GM21529 (cell line): ENCODE data around the gene NFATC1.

Experiments
- ATAC-seq: cut with Tn5 transposase; IDR thresholded peaks from one replicate; pipeline ENCODE4 v1.9.1; 2021; ENCODE audit not compliant: unreplicated experiment

Gene NFATC1

DNA sequence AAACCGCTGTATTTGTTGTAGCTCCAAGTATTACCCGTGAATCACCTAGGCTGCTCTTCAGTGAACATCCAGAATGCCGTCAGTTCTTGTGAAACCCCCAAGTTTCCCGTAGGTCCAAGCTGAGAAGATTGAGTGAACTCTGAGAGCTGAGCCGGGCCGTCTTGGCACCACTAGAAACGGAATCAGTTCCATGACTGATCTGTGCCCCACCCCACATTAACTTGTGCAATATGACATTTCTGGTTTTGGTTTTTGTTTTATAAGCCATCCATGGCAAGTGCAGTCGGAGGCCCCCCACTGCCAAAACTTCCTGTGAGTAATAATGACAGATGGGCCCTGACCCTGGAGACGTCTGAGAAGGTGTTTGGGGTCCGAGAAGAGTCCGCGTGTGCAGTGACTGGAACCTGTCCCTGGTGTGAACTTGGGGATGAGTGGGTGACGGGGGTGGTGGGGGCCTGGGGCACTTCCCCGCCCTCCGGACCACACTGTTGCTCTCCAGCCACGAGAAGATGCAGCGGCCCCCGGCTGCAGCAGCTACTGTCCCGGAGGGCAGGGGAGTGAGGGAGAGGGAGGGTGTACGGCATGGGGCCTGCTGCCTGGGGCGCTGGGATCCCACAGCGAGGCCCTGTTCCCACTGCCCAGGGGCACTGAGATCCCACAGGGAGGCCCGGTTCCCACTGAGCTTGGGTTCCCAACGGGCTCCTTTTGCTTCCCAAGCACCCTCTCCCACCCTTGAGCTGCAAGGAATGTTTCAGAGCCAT lies 26.5 kb downstream of the NFATC1 start:
- ATAC-seq: peak; percentile 87

DNA sequence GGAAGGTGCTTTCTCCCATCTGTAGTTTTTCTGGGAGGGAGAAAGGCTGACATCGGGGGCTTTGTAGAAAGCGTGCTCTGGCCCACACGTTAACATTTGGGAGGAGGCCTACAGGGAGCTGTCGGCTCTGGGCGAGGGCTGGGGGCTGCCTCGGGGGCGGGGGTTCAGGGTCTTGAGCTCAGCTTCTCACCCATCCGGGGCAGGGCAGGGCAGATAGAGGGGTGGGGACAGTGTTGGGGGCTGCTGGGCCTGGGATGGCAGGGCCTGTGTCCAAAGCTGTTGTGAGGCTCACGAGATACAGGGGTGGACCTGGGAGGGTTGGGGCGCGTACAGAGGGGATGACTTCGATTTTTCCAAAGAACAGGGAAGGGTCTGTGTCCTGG lies 27.0 kb downstream of the NFATC1 start:
- no peak for ATAC-seq

DNA sequence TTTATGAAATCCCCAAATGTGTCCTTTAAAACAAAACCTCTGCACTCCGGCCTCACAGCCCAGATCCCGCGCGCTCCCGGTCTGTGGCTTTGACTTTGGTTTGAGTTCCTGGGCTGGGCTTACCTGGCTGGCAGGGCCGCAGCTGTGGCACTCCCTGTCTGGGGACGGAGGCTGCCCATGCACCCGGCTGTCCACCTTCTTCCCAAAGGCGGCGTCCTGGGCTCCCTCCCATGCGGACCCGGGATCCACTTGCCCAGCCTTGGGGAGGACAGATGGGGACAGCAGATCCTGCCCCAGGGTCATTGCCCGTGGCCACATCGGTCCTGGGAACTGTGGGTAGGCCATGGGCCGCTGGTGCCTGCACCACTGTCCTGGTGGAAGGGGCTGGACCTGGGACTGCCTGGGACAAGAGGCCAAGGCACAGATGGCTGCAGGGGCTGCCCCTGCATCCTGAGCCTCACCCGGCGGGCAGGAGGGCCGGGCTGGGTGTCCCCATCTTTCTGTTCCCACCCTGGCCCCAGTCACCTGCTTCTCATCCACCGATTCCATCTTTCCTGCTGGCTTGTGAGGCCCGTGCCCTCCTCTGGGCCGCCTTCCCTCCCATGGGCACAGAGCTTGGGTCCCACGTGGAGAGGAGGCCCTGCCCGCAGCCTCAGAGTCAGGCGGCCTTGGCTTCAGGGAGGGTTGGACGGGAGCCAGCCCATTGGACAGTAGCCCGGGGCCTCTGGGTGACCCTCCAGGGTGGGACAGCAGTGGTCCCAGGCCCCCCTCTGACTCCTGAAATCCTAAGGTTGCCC lies 27.7 kb downstream of the NFATC1 start:
- ATAC-seq: no peak

DNA sequence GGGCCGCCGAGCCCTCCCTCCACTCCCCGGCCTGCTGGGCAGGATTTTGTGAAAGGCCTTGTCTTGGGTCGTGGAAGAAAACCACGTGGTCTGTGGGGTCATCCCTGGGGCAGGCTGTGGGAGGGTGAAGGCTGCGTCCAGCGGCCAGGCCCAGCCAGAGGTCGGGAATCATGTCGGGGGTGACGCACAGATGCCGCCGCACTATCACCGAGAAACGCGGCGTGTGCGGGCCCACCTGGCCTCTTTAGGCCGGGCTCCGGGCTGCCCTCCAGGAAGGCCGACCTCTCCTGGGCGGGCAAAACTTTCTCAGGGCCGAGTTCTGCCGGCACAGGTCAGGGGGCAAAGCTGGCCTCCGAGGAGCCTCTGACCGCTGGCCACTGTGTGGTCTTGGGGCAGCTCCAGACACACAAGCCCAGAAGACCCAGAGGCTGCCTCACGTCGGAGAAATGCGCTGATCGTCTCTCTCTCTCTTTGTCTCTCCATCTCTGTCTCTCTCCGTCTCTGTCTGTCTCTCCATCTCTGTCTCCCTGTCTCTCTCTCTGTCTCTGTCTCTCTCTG lies 28.4 kb downstream of the NFATC1 start:
- ATAC-seq: no peak

DNA sequence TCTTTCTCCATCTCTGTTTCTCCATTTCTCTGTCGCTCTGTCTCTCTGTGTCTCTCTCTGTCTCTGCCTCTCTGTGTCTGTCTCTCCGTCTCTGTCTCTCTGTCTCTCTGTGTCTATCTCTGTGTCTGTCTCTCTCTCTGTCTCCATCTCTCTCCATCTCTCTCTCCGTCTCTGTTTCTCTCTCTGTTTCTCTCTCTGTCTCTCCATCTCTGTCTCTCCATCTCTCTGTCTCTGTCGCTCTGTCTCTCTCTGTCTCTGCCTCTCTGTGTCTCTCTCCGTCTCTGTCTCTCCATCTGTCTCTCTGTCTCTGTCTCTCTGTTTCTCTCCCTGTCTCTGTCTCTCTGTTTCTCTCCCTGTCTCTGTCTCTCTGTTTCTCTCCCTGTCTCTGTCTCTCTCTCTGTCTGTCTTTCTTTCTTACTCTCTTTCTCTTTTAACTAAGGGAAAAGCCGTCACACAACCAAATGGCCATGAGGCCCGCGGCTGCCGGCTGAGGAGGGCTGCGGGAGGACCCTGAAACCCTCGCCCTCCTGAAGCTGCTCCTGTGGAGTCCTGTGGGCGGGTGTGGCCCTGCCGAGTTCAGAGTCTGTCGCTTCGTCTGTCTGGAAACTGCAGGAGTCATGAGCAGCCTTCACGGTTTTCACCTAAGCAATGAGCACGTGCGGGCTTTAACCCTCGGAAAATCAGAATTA lies 29.3 kb downstream of the NFATC1 start:
- no peak for ATAC-seq

DNA sequence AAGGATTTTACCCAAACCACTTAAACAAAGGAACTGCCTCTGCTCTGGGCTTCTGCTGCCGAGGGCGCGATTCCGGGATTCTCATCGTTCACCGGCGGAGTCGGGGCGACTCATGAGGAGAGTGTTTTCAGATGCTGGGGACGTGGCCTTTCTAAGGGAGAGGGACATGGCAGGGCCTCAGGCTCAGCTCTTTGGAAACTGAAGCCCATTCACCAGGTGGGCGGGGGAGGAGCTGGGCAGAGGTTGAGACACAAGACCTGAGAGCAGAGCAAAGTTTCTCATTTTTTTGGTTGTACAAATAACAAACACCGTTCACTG lies 29.8 kb downstream of the NFATC1 start:
- ATAC-seq: no peak

DNA sequence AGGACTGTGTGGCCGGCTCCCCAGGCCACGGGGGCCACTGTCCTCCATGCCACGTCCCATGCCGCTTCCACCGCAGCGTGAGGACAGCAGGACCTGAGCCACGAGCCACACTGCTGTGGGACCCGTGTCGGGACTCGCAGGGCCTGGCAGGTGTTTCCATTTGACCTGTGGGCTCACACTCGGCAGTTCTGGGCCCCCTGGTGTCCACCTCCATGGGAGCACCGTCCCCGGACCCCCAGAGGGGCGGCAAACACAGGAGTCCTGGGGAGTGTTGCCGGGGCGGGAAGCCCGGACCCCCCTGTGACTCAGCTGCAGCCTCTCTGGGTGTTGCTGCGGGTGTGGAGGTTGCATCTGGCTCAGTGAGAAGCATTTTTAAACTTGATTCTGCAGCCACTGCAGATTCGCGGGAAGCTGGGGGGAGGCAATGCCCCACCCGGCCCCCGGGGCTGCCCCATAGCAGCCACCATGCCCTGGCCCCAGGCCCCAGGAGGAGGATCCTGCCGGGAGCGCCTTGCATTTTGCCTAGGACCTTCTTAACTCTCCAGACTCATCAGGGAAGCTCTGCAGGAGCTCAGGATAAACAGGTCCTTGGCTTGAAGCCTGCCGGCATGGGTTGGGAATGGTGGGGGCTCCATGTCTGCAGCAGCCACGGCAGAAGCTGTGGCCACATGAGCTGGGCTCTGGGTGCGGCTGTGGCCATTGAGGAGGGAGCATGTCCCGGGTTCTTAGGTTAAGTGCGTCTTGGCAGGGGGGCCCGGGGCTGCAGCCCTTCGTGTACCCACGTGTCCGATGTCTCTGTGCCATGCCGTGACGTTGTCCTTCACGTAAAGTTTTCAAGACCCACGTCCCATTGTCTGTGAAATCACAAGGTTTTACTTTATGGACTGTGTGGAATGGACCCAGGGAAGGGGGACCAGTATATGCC lies 30.9 kb downstream of the NFATC1 start:
- no peak for ATAC-seq

DNA sequence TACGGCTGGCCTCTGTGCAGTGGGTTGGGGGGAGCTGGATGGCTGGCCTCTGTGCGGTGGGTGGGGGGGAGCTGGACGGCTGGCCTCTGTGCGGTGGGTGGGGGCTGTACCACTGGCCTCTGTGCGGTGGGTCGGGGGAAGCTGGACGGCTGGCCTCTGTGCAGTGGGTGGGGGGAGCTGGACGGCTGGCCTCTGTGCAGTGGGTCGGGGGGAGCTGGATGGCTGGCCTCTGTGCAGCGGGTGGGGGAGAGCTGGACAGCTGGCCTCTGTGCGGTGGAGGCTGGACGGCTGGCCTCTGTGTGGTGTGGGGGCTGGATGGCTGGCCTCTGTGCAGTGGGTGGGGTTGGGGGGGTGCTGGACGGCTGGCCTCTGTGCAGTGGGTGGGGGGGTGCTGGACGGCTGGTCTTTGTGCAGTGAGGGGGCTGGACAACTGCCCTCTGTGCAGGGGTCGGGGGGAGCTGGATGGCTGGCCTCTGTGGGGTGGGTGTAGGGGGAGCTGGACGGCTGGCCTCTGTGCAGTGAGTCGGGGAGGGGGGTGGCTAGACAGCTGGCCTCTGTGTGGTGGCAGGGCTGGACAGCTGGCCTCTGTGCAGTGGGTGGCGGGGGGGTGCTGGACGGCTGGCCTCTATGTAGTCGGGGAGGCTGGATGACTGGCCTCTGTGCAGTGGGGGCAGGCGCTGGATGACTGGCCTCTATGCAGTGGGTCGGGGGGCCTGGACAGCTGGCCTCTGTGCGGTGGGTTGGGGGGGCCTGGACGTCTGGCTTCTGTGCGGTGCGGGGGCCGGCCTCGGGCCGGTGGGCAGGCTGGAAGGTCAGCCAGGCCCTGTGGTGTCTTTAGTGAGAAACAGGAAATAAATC lies 31.9 kb downstream of the NFATC1 start:
- no peak for ATAC-seq

DNA sequence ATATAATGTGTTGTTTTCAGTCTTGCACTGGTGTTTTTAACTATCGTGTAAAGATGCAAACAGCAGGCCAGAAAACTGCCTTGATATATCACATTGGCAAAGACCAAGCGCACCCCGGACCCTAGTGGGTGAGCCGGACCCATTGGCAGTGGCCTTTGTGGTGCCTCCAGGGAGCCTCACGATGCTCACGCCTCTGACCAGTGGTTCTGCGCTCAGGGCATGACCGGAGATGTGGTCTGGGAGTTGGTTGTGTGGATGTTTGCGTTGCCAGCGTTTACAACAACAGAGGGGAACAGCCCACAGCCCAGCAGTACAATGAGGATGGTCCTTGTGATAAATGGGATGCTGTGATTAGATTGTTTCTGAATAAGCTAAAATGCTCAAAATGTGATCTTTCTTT lies 32.6 kb downstream of the NFATC1 start:
- ATAC-seq: no peak

DNA sequence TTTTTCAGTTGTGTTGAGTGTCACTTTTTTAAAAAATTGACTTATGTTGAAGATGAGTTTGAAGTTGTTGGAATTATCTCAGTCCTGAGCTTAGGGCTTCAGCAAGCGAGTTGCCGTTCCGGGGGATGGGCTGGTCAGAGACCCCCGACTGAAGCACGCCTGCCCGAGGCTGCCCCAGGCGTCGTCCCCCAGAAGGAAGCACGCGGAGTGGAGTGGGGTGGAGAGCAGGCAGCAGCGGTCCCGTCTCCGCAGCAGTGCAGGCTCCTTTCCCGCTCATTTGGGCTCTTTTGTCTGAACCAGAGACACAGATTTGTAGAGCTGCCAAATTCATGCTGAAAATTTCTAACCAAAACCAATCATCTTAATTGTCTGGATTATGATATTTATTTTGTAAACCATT lies 33.7 kb downstream of the NFATC1 start:
- ATAC-seq: no peak

DNA sequence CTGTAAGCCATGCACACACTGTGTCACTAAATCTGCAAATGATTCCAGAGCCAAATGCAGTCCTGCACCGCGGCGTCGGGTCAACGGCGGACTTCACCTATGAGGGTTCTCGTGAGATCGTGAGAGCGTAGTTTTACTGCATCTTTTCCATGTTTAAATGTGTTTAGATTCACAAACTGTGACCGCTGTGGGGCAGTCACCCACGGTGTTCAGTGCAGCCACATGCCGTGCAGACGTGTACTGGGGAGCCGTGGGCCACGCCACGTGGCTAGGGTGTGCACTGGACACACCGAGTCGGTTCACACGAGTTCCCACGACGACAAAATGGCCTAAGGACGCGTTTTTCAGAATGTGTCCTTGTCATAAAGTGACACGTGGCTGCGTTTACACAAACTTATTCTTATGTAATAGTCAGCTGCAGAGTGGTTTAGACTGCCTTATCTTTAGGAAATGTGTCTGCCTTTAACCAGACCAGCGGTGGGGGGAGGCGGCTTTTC lies 34.1 kb downstream of the NFATC1 start:
- ATAC-seq: no peak

DNA sequence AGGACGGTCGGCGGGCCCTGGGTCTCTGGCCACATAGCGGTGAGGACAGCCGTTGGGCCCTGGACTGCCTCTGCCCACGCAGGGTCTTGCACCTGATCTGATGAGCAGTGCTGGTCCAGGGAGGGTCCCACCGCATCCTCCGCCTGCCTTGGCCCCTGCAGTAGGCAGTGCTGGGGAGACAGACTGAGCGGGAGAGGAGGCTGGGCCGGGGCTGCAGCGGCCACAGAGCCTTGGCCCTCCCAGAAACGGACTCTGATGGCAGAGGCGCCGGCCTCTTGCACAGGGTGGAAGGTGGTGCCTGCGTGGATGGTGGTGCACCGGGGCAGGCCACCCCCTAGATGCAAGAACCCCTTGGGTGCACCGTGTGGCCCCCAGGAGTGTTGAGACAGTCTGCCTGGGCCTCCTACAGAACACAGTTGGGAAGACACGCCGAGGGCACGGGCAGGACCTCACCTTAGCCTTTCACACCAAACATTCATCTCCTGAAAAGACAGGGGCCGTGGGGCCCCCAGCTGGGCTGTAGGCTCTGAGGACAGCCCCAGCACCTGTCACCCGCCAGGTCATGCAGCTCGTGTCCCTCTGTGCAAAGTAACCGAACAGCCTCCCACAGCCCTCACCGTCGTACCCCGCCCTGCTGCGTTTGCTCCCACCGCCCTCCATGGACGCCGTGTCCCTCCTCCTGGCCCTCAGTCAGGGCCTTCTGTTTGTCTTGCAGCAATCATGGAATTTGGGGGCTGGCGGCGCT lies 36.8 kb downstream of the NFATC1 start:
- no peak for ATAC-seq

DNA sequence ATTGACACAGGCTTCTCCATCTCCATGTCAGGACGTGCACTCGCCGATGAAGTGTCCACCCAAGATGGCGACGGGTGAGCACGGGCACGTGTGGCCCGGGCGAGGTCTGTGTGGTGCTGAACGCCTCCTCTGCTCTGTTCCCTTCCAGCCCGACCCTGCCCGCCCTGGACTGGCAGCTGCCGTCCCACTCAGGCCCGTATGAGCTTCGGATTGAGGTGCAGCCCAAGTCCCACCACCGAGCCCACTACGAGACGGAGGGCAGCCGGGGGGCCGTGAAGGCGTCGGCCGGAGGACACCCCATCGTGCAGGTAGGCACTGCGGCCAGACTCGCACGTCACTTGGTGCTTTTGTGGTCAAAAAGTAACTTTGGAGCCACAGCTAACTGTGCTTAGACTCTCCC lies 37.7 kb downstream of the NFATC1 start:
- no peak for ATAC-seq

DNA sequence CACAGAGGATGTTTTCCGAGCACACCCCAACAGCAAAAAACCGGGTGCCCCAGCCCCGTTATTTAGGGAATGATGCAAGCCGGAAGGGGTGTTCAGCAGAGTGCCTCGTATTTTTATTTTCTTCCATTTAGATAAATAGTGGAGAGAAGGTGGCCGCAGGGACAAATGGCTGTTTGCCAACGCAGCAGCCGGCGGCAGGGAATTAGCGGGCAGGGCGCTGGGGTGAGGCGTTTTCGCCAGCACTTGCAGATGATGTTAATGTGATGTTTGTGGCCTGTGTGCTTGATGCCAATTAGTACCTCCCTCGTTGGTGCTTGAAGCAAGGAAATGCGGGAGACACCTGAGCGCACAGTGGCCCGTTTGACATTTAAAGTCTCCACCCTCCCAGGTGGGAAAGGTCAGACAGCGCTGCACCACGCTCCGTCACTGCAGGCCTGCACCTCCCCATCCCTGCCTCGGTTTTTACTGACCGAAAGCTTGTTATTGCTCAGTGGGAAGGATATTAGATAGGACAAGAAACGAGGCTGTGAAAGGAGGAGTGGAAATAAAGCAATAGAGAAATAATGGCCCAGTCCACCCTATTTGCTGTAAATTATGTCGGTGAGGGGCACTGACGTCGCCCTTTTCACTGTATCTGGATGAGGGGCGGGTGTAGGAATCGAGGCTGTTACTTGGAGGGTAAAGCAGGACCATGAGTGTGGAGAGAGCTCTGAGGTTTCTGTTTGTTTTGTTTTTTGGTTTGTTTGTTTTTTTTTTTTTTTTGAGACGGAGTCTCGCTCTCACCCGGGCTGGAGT lies 39.1 kb downstream of the NFATC1 start:
- peak; percentile 2 for ATAC-seq

DNA sequence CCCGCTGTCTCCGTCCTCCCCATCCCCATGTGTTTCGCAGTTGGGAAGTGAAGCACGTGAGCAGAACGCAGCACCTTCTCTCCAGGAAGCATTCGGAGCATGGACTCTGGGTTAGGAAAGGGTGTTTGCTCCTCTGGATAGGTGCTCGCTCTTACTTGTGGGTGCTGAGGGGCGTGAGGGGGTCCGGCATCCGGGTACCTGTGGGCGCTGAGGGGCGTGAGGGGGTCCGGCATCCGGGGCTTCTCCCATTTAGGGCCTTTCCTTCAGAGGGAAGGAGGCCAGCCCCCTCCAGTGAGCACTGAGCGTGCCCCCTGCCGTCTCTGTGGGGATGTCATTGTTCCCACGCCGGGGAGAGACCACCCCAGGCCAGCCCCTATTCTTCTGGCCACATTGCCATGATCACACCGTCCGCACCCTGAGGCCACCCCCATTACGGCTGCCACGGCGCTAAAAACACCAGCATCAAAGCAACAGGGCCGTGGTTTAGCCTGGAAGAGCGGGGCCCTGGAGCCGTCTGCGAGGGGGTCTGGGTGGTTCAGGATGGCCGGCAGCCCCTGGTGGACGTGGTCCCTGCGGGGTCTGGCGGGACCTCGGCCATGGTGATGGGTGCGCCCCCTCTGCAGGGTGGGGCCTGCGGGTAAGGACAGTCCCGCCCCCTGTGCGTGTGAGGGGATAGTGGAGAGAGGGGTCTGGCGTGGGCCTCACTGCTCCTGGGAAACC lies 41.0 kb downstream of the NFATC1 start:
- ATAC-seq: no peak

DNA sequence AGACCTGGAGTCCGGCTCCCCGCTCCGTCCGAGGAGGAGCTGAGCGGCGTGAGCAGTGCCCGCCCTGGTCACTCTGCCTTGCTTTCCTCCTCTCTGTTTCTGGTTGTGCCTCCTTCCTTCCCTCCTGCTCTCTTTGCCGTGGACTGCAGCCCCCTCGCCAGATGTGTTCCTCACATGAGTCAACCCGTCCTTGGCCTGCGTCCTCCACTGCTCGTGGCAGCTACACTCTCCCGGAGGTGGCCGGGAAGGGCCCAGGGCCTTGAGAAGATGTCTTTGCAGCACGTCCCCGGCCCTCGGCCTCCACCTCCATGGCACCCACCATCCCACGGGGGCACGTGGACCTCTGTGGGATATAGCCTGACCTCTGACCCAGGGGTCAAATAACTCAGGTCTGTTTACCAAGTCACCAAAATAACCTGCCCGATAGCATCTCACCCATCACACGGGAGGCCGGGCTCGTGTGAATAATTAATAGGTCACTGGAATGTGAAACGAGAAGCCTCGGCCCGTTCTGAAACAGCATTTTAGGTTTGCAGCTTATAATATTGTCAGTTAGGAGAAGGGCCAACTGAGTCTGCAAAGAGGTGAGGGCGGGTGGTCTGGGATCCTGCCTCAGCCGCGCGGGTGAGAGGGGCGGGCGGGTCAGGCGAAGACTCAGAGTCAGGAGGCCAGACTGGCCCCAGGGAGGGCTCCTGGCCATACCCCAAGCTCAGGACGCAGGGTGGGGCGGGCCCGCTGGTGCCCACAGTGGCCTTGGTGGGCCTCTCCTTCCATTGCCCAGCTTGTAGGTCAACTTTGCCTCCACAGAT lies 42.6 kb downstream of the NFATC1 start:
- ATAC-seq: no peak
